HL-60 (cell line): ENCODE data around the gene TSPAN10.

ENCODE experiments used
- POLR2AphosphoS5 ChIP-seq: IDR thresholded peaks from 2 replicates; pipeline ENCODE4 v1.6.1; 2012; ENCODE audit warnings: low read depth
- REST ChIP-seq: IDR thresholded peaks from 2 replicates; pipeline ENCODE4 v1.6.1; 2012; ENCODE audit warnings: low read depth; ENCODE audit not compliant: insufficient replicate concordance
- TF ChIP-seq, protein P1 (sequence below): IDR thresholded peaks from one replicate; pipeline ENCODE4 v1.5.1; 2011; ENCODE audit warnings: low read length, control low read depth, inconsistent platforms; ENCODE audit not compliant: insufficient read depth

DNA sequence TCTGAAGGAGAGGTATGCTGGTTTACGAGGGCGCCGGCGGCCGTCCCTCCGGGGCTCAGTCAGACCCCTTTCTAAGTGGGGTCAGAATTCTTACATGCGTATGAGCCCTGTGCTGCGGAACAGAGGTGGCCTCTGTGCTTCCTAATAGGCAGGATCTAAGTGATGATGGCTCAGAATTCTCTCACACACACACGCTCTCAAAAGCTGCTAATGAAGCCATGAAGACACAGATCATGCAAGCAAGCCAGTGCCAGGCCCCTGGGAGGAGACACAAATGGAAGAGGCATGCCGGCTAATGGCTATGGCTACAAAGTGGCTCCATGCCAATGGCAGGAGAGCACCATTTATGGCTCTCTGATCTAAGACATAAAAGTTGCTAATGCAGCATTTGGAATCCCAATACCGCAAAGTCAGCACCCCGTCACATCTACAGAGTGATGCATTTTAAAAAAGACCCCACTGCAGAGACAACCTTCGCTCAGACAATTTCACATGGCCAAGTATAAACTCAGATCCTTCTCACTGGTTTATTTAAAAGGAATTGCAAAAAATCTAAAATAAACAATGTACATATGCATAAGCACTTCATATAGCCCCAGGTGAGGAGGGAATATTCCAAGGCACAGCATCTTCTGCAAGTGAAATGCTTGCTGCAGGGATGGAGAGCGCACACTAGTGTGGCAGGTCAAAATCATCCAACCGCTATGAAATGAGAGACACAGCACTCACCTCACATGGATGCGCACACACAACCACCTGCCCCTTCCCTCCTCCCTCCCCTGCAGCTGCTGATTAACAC, 24.6 kb upstream of the TSPAN10 start:
- TF ChIP-seq, protein P1, sequence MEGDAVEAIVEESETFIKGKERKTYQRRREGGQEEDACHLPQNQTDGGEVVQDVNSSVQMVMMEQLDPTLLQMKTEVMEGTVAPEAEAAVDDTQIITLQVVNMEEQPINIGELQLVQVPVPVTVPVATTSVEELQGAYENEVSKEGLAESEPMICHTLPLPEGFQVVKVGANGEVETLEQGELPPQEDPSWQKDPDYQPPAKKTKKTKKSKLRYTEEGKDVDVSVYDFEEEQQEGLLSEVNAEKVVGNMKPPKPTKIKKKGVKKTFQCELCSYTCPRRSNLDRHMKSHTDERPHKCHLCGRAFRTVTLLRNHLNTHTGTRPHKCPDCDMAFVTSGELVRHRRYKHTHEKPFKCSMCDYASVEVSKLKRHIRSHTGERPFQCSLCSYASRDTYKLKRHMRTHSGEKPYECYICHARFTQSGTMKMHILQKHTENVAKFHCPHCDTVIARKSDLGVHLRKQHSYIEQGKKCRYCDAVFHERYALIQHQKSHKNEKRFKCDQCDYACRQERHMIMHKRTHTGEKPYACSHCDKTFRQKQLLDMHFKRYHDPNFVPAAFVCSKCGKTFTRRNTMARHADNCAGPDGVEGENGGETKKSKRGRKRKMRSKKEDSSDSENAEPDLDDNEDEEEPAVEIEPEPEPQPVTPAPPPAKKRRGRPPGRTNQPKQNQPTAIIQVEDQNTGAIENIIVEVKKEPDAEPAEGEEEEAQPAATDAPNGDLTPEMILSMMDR, result no peak
- no peak for TF ChIP-seq REST
- no peak for TF ChIP-seq POLR2AphosphoS5
